Activated T-helper 1 cell treated with Interleukin-2 at 50 U/mL for 16 hours (primary cell): ENCODE results near the gene ZNF557.
"Not testable (repeated sequence)": the region's sequence is repeated elsewhere in the genome, so short reads cannot be mapped to it uniquely, and the experiment has no call there.

ENCODE experiments used
- DNase-seq: peaks from one replicate; pipeline ENCODE4 v3.0.0-alpha.2; 2020; ENCODE audit warnings: low read depth

Gene ZNF557

DNA sequence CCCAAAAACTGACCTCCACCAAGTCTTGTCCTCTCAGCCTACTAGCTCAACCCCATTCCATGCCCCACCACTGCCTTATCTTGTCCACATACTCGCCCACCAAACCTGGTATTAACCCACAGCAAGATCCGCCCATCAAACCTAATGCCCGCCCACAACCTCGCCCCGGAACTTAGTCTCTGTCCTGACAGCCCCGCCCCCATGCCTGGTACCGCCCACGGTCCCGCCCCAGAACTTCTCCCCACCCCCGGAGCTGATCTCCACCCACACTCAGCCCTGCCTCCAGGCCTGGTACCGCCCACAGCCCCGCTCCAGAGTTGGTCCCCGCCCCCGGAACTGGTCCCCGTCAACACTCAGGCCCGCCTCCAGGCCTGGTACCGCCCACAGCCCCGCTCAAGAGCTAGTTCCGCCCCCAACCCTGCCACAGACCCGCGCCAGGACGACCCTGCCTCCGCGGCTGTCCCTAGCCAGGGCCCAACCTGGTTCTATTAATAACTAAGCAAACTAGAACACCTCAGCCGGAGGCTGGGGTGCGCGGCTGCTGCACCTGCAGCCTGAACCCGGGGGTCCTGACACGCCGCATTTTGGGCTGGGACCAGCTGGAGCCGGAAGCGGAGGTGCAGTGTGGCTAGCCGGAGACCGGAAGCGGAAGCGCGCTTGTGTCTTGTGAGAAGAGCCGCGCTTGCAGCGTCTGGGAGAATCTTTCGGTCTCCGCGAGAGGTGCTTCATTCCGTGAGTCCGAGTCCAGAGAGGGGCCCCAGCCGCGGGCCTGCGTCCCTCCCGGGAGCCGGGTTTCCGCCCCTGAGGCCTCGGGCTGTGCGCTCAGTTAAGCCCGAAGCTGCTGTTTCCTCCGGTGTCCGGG lies at the start of gene ZNF557:
Gene ZNF557, plus strand, starts transcription at position 662 of the 862 bp plus-strand sequence. CDS start 5,372 bp downstream, outside the sequence.
- DNase-seq, result peak; percentile 97

DNA sequence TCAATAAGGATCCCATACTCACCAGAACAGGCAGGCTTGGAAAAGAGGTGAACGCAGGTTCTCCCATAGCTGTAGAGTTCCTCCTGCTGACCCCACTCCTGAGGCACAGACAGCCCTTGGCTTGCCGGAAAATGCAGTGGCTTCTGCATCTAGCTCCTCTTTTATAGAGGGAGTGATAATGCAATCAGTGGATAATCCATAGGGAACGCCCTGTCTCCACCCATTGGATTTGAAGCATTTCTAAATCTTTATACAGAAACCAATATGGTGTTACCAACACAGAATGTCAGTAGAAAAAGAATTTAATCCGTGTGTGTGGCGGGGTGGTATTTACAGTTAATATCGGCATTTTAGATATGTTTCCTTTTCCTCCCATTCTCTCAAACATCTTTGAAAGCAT lies 48.2 kb upstream of the ZNF557 start, which contains the start of gene MBD3L2B:
Gene MBD3L2B, minus strand, starts transcription at position 101 of the 400 bp plus-strand sequence. Its CDS starts 34 bp downstream, at position 67.
- DNase-seq, result not testable (repeated sequence)

DNA sequence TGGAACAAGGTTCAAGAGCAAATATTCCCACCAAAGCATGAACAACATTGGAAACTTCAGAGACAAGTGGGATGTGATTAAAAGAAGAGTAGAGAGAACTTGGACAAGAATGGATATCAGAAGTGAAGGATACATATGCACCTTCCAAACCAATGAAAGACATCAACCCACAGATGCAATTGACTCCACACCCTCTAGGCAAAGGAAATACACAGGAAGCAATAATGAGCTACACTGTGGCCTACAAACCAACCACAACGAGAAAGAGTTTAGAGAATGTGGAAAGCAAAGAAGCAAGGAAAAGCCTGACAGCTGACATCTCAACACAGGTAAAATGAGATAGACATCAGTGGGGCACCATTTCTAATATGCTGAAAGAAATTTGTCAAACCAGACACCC lies 40.7 kb upstream of the ZNF557 start:
- DNase-seq, result not testable (repeated sequence)

DNA sequence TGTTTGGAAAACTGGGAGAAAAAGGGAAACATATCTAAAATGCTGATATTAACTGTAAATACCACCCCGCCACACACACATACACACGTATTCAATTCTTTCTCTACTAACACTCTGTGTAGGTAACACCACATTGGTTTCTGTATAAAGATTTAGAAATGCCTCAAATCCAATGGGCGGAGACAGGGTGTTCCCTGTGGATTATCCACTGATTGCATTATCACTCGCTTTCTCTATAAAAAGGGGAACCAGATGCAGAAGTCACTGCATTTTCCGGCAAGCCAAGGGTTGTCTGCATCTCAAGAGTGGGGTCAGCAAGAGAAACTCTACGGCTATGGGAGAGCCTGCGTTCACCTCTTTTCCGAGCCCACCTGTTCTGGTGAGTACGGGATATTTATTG lies 39.2 kb upstream of the ZNF557 start, which contains the start of gene MBD3L5:
Gene MBD3L5, plus strand, starts transcription at position 301 of the 400 bp plus-strand sequence. Its CDS starts 34 bp downstream, at position 335.
- DNase-seq, result not testable (repeated sequence)

DNA sequence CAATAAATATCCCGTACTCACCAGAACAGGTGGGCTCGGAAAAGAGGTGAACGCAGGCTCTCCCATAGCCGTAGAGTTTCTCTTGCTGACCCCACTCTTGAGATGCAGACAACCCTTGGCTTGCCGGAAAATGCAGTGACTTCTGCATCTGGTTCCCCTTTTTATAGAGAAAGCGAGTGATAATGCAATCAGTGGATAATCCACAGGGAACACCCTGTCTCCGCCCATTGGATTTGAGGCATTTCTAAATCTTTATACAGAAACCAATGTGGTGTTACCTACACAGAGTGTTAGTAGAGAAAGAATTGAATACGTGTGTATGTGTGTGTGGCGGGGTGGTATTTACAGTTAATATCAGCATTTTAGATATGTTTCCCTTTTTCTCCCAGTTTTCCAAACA lies 29.4 kb upstream of the ZNF557 start, which contains the start of gene MBD3L4:
Gene MBD3L4, minus strand, starts transcription at position 101 of the 400 bp plus-strand sequence. Its CDS starts 35 bp downstream, at position 66.
- DNase-seq, result not testable (repeated sequence)

DNA sequence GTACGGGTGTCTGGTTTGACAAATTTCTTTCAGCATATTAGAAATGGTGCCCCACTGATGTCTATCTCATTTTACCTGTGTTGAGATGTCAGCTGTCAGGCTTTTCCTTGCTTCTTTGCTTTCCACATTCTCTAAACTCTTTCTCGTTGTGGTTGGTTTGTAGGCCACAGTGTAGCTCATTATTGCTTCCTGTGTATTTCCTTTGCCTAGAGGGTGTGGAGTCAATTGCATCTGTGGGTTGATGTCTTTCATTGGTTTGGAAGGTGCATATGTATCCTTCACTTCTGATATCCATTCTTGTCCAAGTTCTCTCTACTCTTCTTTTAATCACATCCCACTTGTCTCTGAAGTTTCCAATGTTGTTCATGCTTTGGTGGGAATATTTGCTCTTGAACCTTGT lies 27.9 kb upstream of the ZNF557 start:
- not testable (repeated sequence) for DNase-seq

DNA sequence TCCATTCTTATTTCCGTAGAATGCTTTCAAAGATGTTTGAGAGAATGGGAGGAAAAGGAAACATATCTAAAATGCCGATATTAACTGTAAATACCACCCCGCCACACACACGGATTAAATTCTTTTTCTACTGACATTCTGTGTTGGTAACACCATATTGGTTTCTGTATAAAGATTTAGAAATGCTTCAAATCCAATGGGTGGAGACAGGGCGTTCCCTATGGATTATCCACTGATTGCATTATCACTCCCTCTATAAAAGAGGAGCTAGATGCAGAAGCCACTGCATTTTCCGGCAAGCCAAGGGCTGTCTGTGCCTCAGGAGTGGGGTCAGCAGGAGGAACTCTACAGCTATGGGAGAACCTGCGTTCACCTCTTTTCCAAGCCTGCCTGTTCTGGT lies 20.5 kb upstream of the ZNF557 start, which contains the start of gene MBD3L2:
Gene MBD3L2, plus strand, starts transcription at position 301 of the 400 bp plus-strand sequence. Its CDS starts 53 bp downstream, at position 354.
- not testable (repeated sequence) for DNase-seq

DNA sequence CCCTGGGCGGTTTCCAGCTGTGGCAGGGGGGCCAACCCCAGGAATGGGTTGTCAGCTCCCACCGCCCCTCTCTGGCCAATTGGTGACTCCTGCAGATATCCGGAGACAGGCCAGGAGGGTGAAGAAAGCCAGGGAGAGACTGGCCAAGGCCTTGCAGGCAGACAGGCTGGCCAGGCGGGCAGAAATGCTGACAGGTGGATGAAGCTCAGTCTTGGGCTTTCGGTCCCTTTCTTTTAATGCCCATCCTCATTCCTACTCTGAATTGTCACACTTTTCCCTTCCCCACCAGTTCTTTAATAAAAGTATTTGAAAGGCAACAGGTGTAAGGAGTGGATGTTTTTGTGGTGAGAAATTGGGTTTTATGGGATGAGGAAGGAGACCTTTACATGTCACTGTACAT lies 18.1 kb upstream of the ZNF557 start:
- not testable (repeated sequence) for DNase-seq

DNA sequence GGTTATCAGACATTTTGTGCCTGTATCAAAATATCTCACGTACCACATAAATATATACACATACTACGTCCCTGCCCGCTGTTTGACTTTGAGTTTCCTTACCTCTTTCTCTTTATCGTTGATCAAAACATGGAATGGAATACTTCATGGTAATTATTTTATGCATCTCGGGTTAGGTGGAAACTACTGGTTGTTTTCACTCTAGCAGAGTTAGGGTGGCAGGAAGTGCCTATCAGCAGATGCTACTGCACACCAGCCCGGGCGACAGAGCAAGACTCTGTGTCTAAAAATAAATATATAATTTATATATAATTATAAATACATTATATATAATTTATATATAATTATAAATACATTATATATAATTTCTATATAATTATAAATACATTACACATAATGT lies 16.6 kb upstream of the ZNF557 start:
- DNase-seq, result not testable (repeated sequence)

DNA sequence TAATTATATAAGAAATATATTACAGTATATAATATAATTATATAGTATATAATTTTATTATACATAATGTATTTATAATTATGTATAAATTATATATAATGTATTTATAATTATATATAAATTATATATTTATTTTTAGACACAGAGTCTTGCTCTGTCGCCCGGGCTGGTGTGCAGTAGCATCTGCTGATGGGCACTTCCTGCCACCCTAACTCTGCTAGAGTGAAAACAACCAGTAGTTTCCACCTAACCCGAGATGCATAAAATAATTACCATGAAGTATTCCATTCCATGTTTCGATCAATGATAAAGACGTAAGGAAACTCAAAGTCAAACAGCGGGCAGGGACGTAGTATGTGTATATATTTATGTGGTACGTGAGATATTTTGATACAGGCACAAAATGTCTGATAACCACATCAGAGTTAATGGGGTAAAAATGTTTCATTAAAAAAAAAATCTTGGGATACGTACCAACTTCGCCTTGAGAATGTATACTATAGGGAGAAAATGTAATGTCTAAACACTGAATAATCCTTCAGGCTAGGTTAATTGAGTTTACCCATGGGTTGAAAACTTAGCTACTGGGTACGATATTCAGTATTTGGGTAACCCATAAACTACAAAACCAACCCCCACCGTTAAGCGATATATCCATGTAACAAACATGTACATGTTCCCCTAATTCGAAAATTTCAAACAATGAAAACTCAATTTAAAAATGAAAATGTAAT lies 14.7 kb upstream of the ZNF557 start:
- DNase-seq, result not testable (repeated sequence)

DNA sequence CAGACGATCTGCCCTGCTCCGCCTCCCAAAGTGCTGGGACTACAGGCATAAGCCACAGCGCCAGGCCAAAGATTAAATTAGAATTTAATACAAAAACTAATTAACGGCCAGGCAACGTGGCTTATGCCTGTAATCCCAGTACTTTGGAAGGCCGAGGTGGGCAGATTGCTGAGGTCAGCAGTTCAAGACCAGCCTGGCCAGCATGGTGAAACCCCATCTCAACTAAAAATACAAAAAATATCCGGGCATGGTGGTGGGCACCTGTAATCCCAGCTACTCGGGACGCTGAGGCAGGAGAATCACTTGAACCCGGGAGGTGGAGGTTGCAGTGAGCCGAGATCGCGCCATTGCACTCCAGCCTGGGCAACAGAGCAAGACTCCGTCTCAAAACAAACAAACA lies 13.8 kb upstream of the ZNF557 start:
- not testable (repeated sequence) for DNase-seq

DNA sequence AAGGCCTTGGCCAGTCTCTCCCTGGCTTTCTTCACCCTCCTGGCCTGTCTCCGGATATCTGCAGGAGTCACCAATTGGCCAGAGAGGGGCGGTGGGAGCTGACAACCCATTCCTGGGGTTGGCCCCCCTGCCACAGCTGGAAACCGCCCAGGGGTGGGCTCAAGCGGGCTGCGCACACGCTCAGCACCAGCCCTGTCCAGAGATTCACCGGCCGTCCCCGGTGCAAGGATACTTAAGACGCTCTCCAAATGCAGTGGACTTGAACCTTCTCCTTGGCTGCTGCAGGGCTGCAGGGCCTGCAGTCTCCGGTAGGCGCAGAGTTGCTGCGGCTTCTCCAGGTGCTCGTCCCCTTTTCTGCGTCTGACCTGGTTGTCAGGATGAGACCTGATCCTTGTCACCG lies 13.1 kb upstream of the ZNF557 start:
- DNase-seq, result not testable (repeated sequence)

DNA sequence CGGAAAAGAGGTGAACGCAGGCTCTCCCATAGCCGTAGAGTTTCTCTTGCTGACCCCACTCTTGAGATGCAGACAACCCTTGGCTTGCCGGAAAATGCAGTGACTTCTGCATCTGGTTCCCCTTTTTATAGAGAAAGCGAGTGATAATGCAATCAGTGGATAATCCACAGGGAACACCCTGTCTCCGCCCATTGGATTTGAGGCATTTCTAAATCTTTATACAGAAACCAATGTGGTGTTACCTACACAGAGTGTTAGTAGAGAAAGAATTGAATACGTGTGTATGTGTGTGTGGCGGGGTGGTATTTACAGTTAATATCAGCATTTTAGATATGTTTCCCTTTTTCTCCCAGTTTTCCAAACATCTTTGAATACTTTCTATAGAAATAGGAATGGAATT lies 10.9 kb upstream of the ZNF557 start, which contains the start of gene MBD3L3:
Gene MBD3L3, minus strand, starts transcription at position 101 of the 400 bp plus-strand sequence. Its CDS starts 71 bp downstream, at position 30.
- not testable (repeated sequence) for DNase-seq

DNA sequence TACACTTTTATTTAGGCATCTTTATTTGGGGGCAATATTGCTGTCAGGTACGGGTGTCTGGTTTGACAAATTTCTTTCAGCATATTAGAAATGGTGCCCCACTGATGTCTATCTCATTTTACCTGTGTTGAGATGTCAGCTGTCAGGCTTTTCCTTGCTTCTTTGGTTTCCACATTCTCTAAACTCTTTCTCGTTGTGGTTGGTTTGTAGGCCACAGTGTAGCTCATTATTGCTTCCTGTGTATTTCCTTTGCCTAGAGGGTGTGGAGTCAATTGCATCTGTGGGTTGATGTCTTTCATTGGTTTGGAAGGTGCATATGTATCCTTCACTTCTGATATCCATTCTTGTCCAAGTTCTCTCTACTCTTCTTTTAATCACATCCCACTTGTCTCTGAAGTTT lies 9.5 kb upstream of the ZNF557 start:
- DNase-seq, result not testable (repeated sequence)

DNA sequence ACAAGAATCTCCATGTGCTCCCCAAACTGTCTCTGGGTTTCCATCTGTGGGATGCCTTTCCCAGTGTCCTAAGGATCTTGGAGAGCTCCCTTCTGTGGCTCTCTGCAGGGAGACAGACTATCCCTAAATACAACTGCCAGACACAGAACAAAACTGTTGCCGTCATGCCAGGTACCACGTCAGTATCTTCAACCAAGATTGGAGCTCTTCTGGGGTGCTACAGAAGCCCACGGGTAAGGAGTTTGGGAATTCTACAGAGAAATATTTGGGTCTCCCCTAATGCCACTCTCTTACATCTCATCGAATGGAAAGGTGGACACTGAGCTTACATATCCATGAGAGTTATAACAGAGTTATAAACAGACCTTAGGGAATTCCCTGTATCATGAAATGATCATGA lies 6.2 kb upstream of the ZNF557 start:
- DNase-seq, result no peak

DNA sequence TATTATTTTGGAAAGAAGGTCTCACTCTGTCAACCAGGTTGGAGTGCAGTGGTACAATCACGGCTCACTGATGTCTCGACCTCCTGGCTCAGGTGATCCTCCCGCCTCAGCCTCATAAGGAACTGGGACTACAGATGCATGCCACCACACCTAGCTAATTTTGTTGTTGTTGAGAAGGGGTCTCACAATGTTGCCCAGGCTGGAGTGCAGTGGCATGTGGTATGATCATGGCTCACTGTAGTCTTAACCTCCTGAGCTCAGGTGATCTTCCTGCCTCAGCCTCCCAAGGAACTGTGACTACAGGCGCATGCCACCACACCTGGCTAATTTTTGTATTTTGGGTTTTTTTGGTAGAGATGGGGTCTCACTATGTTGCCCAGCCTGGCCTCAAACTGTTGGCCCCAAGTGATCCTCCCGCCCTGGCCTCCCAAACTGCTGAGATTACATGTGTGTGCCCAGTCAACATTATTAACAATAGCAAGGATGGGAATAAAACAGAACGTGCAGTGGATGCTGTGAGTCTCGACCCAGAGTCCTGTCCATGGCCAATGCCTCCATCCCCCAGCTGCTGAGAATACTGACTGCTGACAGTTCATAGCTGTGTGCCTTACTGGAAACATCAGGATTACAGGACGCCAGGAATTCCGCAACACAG lies 5.6 kb upstream of the ZNF557 start:
- DNase-seq, result no peak

DNA sequence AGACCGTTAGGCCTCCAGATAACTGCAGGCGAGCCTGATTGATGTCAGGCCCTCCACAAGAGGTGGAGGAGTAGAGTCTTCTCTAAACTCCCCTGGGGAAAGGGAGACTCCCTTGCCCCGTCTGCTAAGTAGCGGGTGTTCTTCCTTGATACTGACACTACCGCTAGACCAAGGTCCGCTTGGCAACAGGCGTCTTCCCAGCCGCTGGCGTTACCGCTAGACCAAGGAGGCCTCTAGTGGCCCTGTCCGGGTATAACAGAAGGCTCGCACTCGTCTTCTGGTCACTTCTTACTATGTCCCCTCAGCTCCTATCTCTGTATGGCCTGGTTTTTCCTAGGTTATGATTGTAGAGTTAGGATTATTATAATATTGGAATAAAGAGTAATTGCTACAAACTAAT lies 2.4 kb upstream of the ZNF557 start:
- DNase-seq, result not testable (repeated sequence)

DNA sequence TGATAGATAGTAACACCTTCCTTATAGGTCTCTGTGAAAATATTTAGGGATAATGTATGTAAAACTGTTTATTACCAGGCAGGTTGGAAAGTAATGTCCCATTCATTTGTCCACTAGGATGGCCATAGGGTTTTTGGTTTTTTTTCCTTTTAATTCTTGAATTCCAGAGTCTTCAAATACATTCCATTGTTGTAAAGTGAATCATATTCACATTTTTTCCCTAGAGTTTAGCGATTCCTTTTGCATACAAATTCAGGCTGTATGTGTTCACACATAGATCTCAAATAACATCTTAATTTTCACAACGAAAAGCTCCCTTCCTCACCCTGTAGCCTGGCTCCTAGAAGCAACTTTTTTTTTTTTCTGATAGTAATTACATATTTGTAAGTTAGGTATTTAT lies 1.8 kb upstream of the ZNF557 start:
- no peak for DNase-seq

DNA sequence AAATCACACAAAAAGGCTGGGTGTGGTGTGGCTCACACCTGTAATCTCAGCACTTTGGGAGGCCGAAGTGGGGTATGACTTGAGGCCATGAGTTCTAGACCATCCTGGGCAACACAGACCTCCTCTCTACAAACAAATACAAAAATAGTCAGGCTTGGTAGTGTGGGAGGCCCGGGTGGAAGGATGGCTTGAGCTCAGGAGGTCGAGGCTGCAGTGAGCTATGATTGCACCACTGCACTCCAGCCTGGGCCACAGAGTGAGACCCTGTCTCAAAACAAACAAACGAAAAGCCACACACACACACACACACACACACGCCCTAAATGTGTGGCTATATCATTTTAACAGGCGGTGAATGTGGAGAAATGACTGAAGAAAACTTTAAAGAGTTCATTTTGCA lies 904 bp upstream of the ZNF557 start:
- DNase-seq, result no peak

DNA sequence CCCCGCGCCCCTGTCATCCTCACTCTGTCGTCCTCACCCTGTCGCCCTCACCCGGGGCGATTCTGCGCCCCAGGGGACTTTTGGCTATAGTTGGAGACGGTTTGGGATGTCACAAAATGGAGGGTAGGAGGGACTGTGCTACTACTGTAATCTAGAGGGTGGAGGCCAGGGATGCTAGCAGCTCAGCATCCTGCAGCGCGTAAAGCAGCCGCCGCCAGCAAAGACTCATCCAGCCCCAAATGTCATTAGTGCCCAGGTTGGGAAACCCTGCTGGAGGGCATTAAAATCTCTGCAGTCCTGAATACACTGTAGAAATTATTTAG lies 362 bp downstream of the ZNF557 start:
- DNase-seq, result no peak

DNA sequence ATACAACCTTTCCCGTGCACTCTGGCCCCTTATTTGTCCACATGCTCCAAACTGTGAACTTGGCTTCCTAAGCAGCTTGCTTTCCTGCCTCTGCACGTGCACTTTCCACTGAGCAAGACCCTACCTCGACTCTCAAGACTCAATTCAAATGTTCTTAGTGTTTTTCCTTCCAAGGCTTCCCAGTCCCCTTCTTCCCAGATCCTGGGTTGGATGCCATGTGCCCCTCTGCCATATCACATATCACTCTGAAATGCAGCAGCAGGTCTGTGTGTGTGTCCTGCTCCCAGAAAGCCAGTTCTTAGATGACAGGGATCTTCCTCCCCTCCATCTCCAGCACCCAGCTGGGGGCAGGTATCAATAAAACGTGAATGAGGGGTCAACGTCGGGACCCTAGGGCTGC lies 3.0 kb downstream of the ZNF557 start:
- no peak for DNase-seq

DNA sequence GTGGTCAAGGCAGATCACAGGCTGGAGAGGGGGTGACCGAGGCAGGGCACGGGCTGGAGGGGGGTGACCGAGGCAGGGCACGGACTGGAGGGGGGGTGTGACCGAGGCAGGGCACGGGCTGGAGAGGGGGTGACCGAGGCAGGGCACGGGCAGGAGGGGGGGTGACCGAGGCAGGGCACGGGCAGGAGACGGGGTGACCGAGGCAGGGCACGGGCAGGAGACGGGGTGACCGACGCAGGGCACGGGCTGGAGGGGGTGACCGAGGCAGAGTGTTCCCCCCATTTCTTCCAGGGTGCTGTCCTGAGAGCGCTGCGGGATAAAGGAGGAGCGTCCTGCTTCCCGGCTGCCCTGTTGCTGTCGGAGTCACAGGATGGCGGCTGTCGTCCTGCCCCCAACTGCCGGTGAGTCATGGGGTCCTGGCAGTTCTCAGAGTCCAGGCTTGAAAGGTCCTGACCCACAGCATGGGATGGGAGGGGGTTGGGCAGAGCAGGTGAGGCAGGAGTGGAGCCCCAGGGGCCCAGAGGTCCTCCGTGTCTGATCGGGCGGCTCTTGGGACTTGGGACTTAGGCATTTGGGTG lies 5.3 kb downstream of the ZNF557 start:
- no peak for DNase-seq
